ENCODE measurements around the gene MEF2D. TPM values are rescaled to one million over a fixed set of nuclear protein-coding genes. Genes with fewer than 3 reads are reported as not detected.

The MEF2D gene
- total RNA-seq, 1 experiment from 2014 or later = 54.1 TPM

DNA sequence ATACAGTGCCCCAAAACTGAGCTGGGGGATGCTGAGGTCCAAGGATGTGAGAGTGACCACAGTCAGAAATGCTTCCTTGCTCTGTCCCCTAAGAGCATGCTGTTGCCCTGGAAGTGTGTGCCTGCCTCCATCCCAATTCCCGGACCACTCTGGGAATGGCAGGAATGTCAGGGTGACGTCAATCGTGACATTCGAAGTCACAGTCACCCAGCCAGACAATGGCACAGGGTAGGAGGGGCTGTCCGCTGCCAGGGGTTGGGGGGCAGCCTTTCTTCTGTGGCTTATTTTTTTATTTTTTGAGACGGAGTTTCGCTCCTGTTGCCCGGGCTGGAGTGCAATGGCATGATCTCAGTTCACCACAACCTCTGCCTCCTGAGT lies 22.3 kb downstream of the MEF2D start:
- no peaks in the 10 kb centered on the region for H3K27me3 Mint-ChIP-seq (ENCODE audit: unreplicated experiment)
- no peak overlapping the region for H3K27ac Mint-ChIP-seq (ENCODE audit: unreplicated experiment)
- BruUV-seq (replicated peaks) = no TSS peak
- CTCF ChIA-PET = no interaction called here
- intact Hi-C loops (cut with micrococcal nuclease; ENCODE audit: unreplicated experiment) = no loop called here
- H3K4me1 Mint-ChIP-seq (ENCODE audit: low read depth, unreplicated experiment) = peaks cover 10% of the 10 kb centered on the region
- H3K4me3 Mint-ChIP-seq (ENCODE audit: low read depth, unreplicated experiment) = no peak overlapping the region
- no peaks in the 10 kb centered on the region for H3K9me3 Mint-ChIP-seq (ENCODE audit: low read depth, unreplicated experiment)
- TF ChIP-seq, protein P1, sequence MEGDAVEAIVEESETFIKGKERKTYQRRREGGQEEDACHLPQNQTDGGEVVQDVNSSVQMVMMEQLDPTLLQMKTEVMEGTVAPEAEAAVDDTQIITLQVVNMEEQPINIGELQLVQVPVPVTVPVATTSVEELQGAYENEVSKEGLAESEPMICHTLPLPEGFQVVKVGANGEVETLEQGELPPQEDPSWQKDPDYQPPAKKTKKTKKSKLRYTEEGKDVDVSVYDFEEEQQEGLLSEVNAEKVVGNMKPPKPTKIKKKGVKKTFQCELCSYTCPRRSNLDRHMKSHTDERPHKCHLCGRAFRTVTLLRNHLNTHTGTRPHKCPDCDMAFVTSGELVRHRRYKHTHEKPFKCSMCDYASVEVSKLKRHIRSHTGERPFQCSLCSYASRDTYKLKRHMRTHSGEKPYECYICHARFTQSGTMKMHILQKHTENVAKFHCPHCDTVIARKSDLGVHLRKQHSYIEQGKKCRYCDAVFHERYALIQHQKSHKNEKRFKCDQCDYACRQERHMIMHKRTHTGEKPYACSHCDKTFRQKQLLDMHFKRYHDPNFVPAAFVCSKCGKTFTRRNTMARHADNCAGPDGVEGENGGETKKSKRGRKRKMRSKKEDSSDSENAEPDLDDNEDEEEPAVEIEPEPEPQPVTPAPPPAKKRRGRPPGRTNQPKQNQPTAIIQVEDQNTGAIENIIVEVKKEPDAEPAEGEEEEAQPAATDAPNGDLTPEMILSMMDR (IDR thresholded peaks at IDR 0.05; ENCODE audit: unreplicated experiment) = no peak
- no peak for DNase-seq
- peaks cover 65% of the 10 kb centered on the region for H3K36me3 Mint-ChIP-seq (ENCODE audit: insufficient read depth, unreplicated experiment)

DNA sequence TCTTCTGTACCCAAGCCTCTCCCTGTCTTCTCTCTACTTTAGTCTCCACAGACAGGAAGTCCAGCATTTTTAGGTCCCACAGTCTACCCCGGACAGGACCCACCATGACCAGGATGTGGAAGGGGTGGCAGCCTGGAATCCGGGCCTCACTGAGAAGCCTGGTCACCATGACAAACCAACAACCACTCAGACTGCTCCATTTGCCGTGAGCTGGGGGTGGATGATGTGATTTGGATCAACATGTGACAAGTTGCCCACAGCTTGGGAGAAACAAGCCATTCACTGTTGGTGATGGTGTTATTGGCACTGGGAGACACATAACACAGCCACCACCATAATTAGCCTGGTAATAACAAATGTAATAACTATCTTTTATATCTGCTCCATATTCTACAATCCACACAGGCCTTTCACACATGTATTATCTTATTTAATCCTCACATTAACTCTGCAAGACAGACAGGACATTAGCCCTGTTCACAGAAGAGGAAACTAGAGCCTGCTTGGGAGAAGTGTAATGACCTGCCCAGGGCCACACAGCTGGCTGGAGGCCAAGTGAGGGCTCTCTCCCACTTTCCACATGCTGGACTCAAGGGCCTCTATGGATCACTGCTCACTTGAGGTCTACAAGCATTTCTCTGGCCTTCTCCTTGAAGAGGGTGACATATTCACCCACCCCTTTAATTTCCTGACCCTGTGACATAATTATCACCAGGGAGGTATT lies 22.9 kb downstream of the MEF2D start:
- H3K27me3 Mint-ChIP-seq (ENCODE audit: unreplicated experiment) = no peaks in the 10 kb centered on the region

DNA sequence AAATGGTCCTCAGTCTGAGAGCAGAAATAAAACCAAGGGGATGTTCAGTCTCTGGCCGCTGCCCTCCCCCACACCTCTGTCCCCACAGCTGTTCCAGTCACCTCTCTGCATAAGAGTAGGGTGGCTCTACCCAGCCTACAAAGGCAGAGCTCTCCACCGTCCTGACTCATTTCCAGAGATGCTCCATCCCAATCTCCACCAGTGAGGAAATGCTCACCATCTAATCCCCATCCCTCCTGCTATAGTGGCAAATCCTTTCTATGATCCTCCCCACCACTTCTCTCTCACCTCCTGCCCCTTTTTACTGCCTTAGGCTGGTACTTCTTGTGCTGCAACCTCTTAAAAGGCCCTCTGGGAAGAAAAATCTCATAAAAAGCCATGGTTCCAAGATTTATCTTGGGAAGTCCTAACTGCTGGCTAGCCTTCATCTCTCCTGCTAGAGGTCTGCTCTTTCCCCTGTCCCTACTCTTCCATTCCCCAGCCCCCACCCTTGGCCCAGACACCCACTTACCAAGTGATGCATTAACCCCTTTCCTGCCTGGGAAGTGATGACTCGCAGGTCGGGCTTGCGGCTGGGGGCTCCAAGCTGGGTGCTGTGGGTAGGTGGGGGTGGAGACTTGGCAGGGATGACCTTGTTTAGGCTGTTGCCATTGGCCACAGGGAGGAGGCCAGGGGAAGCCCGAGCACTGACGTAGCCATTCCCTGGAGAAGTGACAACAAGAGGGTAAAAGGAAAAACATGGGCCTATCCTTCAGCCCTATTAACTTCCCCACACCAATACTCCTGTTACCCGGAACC lies 23.9 kb downstream of the MEF2D start:
- TF ChIP-seq, protein P1 (IDR thresholded peaks at IDR 0.05; ENCODE audit: unreplicated experiment) = no peak
- Mint-ChIP-seq H3K4me3 (ENCODE audit: low read depth, unreplicated experiment) (no peak overlapping the region), H3K4me1 (ENCODE audit: low read depth, unreplicated experiment) (peaks cover 26% of the 10 kb centered on the region), H3K27ac (ENCODE audit: unreplicated experiment) (peak overlapping the region; percentile 0), H3K36me3 (ENCODE audit: insufficient read depth, unreplicated experiment) (peaks cover 69% of the 10 kb centered on the region), H3K9me3 (ENCODE audit: low read depth, unreplicated experiment) (no peaks in the 10 kb centered on the region), H3K27me3 (ENCODE audit: unreplicated experiment) (no peaks in the 10 kb centered on the region)
- BruUV-seq (replicated peaks) = no TSS peak
- DNase-seq = peak; percentile 28
- intact Hi-C loops (cut with micrococcal nuclease; ENCODE audit: unreplicated experiment) = no loop called here
- CTCF ChIA-PET = no interaction called here

More for the DNA sequence above, 22.9 kb downstream of the MEF2D start:
- Mint-ChIP-seq H3K4me1 (ENCODE audit: low read depth, unreplicated experiment) (peaks cover 16% of the 10 kb centered on the region), H3K4me3 (ENCODE audit: low read depth, unreplicated experiment) (no peak overlapping the region), H3K9me3 (ENCODE audit: low read depth, unreplicated experiment) (no peaks in the 10 kb centered on the region), H3K36me3 (ENCODE audit: insufficient read depth, unreplicated experiment) (peaks cover 69% of the 10 kb centered on the region), H3K27ac (ENCODE audit: unreplicated experiment) (no peak overlapping the region)
- CTCF ChIA-PET = no interaction called here
- intact Hi-C loops (cut with micrococcal nuclease; ENCODE audit: unreplicated experiment) = no loop called here
- no TSS peak for BruUV-seq (replicated peaks)
- DNase-seq = no peak
- TF ChIP-seq, protein P1 (IDR thresholded peaks at IDR 0.05; ENCODE audit: unreplicated experiment) = no peak

DNA sequence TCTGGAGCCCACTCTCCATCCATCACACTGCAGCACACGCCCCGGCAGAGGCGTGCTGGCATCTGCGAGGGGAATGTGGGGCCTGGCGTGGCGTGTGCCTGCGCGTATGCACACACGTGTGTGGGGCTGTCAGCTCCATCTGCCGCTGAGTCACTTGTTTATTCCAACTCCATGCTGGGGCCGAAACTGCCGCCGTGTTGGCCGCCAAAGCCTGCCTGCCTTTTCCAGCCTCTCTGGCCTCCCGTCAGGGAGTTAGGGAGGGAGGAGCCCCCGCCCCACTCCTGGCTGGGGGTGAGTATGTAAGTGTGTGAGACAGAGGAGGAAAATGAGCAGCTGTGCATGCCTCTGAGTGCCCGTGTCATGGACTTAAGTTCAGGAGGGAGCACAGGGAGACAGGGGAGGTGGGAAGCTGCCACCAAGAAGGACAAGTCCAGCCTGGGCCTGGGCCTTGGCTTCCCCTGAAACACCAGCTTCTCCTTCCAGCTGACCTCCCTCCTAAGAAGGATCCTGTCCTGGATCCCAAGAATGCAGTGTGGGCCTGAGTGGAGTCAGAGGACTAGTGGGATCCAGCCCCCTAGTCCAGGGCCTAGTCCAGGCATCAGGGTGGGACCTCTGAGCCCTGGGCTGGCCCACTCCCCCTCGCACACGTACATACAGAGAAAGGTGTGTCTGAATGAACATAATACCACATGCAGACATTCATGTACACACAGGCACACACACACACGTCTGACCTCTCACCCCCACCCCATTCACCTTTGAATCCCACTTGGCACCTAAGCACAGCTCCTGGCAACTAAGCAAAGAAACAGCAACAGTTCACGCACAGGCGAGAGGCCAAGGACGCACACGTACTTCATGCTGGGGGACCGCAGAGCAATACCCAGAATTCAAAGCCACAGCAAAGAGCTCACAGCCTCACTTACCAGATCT lies 24.7 kb downstream of the MEF2D start:
- TF ChIP-seq, protein P1 (IDR thresholded peaks at IDR 0.05; ENCODE audit: unreplicated experiment) = no peak
- no peak overlapping the region for H3K4me3 Mint-ChIP-seq (ENCODE audit: low read depth, unreplicated experiment)
- BruUV-seq (replicated peaks) = no TSS peak
- peak overlapping the region; percentile 0 for H3K27ac Mint-ChIP-seq (ENCODE audit: unreplicated experiment)
- H3K27me3 Mint-ChIP-seq (ENCODE audit: unreplicated experiment) = no peaks in the 10 kb centered on the region
- H3K9me3 Mint-ChIP-seq (ENCODE audit: low read depth, unreplicated experiment) = no peaks in the 10 kb centered on the region
- H3K4me1 Mint-ChIP-seq (ENCODE audit: low read depth, unreplicated experiment) = peaks cover 32% of the 10 kb centered on the region
- intact Hi-C loops (cut with micrococcal nuclease; ENCODE audit: unreplicated experiment) = no loop called here
- CTCF ChIA-PET = no interaction called here
- no peak for DNase-seq
- H3K36me3 Mint-ChIP-seq (ENCODE audit: insufficient read depth, unreplicated experiment) = peaks cover 73% of the 10 kb centered on the region
